Mesenteric fat pad (tissue), 1 donor: ENCODE results near the gene RANBP1. TPM values are rescaled to one million over a fixed set of nuclear protein-coding genes. Genes with fewer than 3 reads are reported as not detected.

ENCODE experiments used
- DNase-seq: peaks from one replicate; pipeline ENCODE4 v3.0.0-alpha.2; 2020; ENCODE audit warnings: low spot score
- total RNA-seq: library from RNA; stranded (reverse); fragmentation: NEBNext Ultra II Directional; extraction: Animal tissue kit (Norgen Biotek cat#: 25700); gene quantifications from one replicate; pipeline ENCODE4 v1.2.1, GENCODE V29; 2021
- donor health status: DM: yes; HTN: yes; CAD: no.

The RANBP1 gene
- total RNA-seq, 1 donor from 2014 or later: 75.9 TPM

DNA sequence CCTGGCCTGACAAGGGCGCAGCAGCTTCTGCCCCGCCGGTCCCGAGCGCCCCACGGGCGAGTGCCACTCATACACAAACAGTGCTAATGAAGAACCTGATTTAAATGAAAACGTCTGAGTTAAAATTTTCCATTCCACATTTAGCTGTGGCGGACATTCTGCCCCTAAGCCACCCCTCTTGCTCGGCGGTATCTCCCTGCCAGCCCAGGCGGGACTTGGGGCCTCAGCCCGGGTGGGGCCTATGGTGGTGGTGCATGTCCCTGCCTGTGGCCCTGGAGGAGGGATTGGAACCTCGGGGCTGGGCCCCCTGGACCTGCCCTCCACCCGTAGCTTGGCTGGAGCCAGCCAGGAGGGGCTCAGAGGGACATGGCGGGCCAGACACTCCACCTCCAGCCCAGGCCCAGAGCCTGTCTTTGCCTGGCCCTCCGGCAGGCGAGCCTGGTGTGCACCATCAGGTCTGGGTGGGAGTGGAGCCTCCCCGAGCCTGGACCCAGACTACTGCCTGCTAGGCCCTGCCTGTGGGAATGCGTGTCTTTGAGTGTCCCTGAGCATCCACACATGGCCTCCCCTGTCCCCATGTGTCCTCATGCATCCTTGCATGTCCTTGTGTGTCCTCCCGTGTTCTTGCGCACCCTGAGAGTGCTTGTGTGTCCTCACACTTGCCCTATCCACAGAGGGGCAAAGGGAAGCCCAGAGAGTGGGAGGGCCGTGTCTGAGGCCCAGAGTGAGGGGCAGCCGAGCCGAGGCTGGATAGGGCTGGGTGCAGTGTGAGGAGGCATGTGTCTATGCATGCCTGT, 20.1 kb downstream of the RANBP1 start:
- no peak for DNase-seq

DNA sequence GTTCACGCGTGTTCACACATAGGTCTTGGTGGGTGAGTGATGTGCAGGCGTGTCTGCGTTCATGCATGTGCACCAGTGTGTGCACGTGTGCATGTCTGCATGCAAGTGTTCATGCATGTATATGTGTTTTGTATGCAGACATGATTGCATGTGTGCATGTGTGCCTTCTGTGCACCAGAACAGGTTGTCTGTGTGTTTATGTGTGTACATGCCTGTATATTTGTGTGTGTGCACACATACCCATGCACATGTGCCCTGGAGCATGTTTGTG, 20.6 kb downstream of the RANBP1 start:
- DNase-seq: no peak

DNA sequence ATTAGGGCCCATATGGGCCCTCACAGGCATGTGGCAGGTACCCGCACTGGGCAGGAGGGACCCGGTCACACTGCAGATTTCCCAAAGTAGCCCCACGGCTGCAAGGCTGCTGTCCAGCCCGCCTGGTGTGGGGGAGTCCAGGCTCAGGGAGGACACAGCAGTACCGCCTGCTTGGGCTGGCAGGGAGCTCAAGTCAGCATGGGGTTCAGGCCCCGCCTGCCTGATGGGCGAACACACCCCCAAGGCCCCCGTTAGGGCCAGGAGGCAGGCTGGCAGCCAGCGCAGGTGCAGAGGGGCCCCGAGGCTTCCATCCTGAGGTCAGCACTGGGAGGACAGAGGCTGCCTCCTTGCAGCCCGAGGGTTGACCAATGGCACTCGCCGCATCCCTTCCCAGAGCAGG, 21.2 kb downstream of the RANBP1 start:
- no peak for DNase-seq

DNA sequence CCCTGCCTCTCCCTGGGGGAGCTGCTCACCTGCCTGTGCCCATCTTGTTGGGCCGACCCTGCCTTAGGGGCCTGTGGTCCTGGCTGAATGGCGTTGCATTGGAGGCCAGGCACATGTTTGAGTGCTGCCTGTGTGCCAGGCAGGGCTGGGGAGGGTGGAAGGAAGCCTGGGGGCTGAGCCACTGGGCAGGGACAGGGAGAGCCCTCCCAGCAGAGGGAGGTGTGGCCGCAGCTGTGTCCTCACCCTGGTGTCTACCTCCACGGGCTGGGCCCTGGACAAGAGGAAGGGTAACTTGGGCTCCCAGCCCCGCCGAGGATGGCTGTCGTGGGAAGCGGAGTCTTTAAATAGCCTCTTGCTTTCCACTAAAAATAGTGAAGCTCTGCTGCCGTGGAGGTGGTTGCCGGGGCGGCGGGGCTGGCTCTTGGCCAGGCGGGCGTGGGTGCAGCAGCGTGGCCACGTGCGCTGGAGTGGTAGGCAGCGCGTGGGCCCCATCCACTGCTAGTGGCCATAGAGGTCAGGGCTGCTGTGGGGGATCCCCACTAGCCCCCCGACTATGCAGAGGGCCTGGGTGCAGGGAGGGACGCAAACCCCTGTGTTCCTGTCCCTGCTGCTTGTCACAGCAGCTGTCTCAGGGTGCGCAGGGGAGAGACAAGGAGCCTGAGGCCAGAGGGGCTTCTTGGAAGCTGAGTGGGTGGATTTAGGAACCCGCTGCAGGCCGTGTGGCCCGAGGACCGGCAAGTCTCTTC, 21.9 kb downstream of the RANBP1 start:
- DNase-seq: no peak

DNA sequence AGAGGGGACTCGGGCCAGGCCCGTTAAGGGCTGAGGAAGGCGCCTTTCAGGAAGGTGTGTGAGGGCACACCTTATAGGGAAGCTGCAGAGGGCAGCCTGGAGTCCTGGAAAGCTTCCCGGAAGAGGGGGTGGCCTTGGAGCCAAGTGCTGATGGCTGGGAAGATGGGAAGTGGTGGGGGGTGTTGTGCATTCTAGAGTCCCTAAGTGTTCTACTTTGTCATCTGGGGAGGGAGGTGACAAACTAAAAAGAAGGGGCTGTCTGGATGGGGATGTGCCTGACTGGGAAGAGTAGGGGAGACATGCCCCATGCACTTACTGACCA, 22.5 kb downstream of the RANBP1 start:
- no peak for DNase-seq

DNA sequence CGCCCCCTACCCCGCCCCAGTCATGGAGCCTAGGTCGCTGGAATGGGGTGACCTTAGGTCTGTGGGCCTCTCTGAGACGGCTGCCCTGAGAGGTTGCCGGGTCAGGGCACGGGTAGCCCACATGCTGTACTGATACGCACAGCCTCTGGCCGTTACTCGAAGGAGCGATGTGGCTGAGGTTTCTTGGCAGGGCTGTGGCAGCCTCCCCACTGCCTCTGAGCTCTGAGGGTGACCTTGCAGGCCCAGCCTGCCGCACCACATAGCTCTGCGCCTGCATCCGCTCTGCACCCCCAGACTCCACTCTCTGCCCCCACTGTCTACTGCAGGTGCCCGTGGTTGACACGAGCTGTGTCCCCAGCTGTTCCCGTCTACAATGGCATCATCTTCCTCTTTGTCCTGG, 23.0 kb downstream of the RANBP1 start:
- DNase-seq: no peak

DNA sequence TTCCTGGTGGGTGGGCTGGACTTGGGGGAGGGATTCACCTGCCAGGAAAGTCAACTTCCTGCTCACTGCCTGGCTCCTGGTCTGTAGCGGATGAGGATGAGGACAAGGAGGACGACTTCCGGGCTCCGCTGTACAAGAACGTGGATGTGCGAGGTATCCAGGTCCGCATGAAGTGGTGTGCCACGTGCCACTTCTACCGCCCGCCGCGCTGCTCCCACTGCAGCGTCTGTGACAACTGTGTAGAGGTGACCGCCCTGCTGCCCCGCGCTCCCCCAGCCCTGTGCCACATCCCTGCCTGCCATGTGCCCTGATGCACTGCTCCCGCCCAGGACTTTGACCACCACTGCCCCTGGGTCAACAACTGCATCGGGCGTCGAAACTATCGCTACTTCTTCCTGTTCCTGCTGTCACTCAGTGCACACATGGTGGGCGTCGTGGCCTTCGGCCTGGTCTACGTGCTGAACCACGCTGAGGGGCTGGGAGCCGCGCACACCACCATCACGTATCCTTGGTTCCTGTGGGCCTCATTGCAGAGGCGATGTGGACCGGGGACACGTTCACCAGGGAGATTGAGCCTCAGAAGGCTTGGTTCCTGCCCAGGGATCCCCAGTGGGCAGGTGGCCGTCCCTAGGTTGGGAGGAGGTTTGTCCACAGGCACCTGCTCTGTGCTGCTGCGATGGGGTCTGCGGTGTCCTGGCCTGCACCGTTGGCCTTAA, 23.6 kb downstream of the RANBP1 start:
- no peak for DNase-seq

DNA sequence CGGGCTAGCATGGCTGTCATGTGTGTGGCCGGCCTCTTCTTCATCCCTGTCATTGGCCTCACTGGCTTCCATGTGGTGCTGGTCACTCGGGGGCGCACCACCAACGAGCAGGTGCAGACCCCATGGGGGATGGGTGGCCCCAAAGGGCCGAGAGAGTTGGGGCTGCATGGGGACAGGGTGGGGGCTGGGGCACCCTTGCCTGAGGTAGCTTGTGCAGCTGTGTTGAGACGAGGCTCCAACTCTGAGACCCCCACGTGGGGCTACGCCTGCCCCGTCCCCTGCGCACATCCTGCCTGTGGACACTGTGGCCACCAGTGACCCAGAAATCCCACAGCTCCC, 24.2 kb downstream of the RANBP1 start:
- DNase-seq: no peak

DNA sequence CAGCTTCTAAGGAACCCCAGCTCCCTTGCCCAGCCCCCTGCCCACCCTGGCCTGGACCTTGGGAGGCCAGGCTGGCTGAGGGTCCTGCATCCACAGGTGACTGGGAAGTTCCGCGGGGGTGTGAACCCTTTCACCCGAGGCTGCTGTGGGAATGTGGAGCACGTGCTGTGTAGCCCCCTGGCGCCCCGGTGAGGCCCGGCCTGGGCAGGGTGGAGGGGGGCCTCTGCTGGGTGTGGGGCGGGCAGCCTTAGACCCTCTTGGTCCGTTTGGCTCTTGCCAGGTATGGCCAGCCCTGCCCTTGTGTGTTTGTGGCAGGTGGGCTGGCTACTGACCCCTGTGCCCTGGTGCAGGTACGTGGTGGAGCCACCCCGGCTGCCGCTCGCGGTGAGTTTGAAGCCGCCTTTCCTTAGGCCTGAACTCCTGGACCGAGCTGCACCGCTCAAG, 24.6 kb downstream of the RANBP1 start:
- DNase-seq: no peak

DNA sequence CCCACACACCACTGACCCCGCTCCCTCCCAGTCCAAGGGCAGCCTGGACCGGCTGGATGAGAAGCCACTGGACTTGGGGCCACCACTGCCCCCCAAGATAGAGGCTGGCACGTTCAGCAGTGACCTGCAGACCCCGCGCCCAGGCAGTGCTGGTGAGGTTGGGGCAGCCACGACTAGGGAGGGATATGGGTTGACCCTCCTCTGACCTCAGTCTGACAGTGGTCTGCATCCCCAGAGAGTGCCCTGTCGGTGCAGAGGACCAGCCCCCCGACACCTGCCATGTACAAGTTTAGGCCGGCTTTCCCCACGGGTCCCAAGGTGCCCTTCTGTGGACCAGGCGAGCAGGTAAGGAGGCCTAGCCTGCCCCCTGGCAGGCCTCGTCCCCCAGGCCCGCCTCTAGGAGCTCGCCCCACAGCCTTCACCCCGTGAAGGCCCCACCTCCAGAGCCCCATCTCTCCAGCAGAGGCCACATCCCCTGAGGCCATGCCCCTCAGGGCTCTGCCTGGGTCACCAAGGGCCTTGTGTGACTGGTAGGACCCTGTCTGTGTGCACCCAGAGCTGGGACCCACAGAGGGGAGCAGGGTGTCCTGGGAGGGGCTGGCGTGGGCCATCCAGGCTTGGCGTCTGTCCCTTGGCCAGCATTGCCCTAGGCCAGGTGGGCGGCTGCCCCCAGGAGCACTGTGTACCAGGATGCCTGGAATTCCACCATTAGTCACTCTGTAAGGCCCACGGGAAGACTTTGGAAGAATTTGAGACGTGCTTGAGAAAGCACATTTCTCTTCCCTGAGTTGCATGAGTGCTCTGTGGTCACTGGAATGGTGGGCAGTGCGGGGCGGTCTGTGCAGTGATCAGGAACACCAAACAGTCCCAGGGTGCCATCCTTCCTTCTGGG, 25.5 kb downstream of the RANBP1 start:
- no peak for DNase-seq

DNA sequence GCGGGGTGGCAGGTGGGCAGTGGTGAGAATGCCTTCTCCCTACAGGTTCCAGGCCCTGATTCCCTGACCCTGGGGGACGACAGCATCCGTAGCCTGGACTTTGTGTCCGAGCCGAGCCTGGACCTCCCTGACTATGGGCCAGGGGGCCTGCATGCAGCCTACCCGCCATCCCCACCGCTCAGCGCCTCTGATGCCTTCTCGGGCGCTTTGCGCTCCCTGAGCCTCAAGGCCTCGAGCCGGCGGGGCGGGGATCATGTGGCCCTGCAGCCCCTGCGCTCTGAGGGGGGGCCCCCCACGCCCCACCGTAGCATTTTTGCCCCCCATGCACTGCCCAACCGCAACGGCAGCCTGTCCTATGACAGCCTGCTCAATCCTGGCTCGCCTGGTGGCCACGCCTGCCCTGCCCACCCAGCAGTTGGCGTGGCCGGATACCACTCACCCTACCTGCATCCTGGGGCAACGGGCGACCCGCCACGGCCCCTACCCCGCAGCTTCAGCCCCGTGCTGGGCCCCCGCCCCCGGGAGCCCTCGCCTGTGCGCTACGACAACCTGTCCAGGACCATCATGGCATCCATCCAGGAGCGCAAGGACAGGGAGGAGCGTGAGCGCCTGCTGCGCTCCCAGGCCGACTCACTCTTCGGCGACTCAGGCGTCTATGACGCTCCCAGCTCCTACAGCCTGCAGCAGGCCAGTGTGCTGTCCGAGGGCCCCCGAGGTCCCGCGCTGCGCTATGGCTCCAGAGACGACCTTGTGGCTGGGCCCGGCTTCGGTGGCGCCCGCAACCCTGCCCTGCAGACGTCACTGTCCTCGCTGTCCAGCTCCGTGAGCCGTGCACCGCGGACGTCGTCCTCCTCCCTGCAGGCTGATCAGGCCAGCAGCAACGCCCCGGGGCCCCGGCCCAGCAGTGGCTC, 27.1 kb downstream of the RANBP1 start:
- DNase-seq: no peak

DNA sequence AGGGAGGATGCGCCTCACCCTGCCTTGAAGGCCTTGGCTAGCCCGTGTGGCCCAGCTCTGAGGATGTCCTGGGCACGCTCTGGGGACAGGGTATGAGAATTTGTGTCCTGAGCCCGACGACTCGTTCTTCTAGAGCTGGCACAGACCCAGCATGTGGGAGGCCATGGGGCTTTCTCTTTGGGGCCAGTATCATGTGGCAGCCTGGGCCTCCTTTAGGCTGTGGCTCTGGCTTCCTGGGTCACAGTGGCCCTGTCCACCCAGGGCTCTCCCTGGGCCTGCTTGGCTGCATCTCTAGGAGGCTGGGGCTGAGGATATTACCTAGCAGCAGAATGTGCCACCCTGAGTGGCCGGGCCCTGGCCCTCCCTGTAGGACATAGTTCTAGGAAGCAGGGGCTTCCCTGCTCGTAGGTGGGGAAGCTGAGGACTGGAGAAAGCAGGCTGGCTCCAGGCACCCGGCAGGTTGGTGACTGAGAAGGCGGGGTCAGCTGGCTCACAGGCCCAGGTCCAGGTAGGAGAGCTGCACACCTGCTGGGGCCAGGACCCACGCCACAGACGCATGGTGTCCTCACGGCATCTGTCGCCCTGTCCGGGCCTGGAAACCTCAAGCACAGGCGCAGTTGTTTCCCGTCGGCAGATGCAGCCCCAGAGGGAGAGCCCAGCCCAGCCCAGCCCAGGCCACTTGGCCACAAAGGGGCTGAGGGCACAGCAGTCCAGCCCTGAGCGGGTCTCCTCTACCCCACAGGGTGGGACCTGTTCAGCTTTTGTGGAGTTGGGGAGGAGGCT, 28.2 kb downstream of the RANBP1 start:
- DNase-seq: no peak

DNA sequence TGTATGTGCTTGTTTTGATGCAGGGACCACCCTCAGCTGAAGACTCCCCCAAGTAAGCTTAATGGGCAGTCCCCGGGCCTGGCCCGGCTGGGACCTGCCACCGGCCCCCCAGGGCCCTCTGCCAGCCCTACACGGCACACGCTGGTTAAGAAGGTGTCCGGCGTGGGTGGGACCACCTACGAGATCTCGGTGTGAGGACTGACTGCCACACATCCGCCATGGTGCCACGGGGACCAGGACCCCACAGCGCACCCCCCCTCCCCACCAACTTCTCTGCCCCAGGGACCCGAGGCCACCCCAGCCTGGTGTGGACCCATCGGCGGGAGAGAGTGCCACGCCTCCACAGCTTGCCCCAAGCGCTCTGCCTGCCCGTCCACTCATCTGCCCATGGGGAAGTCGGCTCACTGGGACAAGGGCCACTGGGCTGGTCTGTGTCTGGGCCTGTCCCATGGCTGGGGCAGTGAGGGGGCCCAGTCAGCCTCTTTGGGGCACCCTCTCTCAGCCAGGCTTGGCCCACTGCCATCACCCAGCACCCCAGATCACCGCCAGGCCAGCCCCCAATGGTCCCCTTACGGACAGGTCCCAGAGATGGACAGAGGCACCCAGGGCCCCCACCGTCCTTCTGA, 29.4 kb downstream of the RANBP1 start:
- no peak for DNase-seq

DNA sequence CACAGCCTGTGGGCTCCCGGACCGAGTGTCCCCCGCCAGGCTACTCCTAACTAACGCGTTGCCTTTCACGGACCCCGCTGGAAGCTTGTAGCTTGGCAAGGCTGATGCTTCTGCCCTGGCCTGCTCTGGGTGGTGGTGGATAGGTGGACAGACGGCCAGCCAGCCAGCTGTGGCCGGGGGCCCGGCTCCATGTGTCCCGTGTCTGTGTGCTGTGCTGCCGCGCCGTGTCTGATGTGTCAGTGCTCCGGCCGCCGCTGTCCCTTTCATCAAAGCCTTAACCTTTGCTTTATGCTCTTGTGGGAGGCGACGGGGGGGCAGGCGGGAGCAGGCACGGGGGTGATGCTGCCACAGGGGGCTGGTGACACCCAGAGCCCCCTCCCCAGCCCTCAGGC, 29.9 kb downstream of the RANBP1 start:
- DNase-seq: no peak

DNA sequence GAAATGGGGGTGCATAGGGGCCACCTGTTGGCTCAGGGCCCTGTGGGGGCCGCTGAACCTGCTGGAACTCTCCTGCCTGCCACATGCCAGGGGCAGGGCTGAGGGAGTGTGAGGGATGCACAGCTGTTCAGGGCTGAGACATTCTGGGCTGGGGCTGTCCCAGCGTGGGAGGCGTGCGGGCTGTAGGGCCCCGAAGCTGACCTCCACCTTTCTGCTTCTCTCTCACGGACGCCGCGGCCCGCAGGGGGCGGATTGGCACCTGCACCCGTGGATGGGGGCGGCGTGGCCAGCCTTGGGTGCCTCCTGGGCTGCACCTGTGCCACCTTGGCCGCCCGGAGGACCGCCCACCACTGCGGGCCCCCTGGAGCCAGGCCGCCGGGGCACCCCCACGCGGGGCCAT, 30.9 kb downstream of the RANBP1 start:
- no peak for DNase-seq

DNA sequence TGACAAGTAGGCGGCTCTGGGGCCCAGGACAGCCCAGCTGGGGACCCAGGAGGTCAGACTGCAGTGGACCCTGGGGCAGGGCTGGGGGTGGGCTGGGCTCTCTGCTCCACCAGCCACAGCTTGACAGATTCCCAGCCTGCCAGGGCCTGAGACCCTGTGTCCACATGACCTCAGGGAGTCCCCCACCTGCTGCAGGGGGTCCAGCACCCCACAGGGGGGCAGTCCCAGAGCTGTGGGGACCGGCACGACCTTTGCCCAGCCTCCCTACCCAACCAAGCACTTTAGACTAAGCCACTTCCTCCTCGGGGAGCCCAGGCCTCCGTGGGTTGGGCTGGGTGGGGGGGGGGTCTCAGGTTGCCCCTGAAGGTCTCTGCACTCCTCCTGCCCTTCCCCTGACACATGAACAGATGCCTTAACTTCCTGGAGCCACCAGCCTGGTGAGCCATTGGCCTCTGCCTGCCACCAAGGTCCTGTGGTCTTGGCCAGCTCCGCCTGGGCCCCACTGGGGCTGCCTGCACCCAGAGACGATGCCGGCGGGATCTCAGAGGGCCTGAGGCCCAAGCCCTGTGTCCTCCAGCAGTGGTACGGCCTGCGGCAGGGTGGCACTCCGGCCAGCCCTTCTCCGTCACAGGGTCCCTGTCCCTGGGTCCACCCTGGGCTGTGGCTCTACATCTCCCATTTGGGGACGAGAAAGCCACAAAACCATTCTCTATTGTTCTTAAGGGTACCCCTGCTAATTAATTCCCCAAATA, 31.5 kb downstream of the RANBP1 start:
- DNase-seq: no peak

DNA sequence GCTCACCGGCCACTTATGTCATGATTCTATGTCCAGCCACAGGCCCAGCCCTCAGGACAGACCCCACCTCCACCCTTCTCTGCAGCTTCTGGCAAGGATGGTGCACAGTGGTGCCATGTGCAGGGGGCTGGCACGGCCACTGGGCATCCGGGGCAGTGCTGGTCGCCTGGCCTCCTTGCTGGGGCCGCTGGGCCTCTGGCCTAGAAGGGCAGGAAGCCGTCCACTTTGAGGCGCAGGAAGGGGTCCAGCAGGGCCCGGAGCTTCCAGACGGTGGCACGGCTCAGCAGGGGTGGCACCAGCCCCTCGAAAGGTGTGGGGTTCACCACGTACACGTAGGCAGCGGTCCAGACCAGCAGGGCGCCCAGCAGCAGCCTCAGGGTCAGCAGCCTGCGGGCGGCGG, 32.5 kb downstream of the RANBP1 start:
- no peak for DNase-seq
